H1 (cell line): Measurements from ENCODE around the gene LRP8. TPM values are rescaled to one million over a fixed set of nuclear protein-coding genes. Genes with fewer than 3 reads are reported as not detected.

Experiments used
- CHD2 ChIP-seq: IDR thresholded peaks from 2 replicates; pipeline ENCODE4 v1.6.1; 2012; ENCODE audit warnings: low read length, improper control_type of control experiment
- FOSL1 ChIP-seq: IDR thresholded peaks from 2 replicates; pipeline ENCODE4 v1.6.1; 2011; ENCODE audit warnings: mild to moderate bottlenecking, low read depth, low read length, moderate library complexity; ENCODE audit not compliant: insufficient read depth
- RNF2 ChIP-seq: fragments of 200-900, 300-1000 bp; sonication (generic); IDR thresholded peaks from 2 replicates; pipeline ENCODE4 v1.7.1; 2016; ENCODE audit warnings: borderline replicate concordance, low read depth, mild to moderate bottlenecking, antibody characterized with exemption, low read length; ENCODE audit not compliant: poor library complexity, severe bottlenecking; ENCODE audit errors: missing control alignments
- SIX5 ChIP-seq: IDR thresholded peaks from 2 replicates; pipeline ENCODE4 v1.6.1; 2011; ENCODE audit warnings: mild to moderate bottlenecking, low read depth, low read length
- polyA plus RNA-seq, 7 experiments: library from polyadenylated mRNA; depleted of rRNA in 3 of 7; stranded (reverse) in 5 of 7; unstranded in 2 of 7; fragments of >200 nt in 5 of 7; fragments of 200-250 nt in 2 of 7; gene quantifications; 1 replicate in 5 of 7; 2 replicates in 1 of 7; 4 replicates in 1 of 7; pipeline versions ENCODE4 v1.2.1 to v1.2.3, GENCODE V29; 2011 to 2013; ENCODE audit warnings: missing spikeins in 2 of 7, mixed read lengths in 2 of 7
- total RNA-seq: library from RNA; stranded (reverse); fragmentation: NEBNext Ultra II Directional; extraction: Animal tissue kit (Norgen Biotek cat#: 25700); gene quantifications from 2 replicates; pipeline ENCODE4 v1.2.1, GENCODE V29; 2021
- TF ChIP-seq, protein P1 (sequence below): fragments of 300-600 bp; sonication (generic); IDR thresholded peaks from 2 replicates; pipeline ENCODE4 v1.7.1; 2012; ENCODE audit warnings: low read length, moderate library complexity, mild to moderate bottlenecking, inconsistent platforms; ENCODE audit not compliant: insufficient replicate concordance

Gene LRP8
- total and polyA plus RNA-seq, 2 of the 8 experiments (the other 6 are each of a cell fraction or from before 2014, with no cell fraction given), result 63.2 to 66.4 TPM

DNA sequence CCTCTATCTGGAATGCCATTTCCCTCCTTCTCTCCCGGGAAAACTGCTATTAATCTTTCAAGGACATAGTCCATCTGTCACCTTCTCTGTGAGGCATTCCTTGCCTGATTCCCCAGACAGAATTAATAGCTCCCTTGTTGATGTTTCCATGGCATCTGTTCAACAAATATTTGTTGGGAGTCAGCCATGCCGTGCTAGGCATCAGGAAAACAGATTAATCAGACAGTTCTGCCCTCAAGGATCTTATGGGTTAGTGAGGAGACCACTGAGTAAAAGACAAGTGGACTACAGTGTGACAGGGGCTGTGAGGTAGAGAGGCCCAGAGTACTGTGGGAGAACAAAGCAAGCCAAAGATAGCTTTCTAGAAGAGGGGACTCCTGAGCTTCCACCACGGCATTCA is 78.2 kb downstream of the LRP8 start (continued):
- TF ChIP-seq, protein P1, sequence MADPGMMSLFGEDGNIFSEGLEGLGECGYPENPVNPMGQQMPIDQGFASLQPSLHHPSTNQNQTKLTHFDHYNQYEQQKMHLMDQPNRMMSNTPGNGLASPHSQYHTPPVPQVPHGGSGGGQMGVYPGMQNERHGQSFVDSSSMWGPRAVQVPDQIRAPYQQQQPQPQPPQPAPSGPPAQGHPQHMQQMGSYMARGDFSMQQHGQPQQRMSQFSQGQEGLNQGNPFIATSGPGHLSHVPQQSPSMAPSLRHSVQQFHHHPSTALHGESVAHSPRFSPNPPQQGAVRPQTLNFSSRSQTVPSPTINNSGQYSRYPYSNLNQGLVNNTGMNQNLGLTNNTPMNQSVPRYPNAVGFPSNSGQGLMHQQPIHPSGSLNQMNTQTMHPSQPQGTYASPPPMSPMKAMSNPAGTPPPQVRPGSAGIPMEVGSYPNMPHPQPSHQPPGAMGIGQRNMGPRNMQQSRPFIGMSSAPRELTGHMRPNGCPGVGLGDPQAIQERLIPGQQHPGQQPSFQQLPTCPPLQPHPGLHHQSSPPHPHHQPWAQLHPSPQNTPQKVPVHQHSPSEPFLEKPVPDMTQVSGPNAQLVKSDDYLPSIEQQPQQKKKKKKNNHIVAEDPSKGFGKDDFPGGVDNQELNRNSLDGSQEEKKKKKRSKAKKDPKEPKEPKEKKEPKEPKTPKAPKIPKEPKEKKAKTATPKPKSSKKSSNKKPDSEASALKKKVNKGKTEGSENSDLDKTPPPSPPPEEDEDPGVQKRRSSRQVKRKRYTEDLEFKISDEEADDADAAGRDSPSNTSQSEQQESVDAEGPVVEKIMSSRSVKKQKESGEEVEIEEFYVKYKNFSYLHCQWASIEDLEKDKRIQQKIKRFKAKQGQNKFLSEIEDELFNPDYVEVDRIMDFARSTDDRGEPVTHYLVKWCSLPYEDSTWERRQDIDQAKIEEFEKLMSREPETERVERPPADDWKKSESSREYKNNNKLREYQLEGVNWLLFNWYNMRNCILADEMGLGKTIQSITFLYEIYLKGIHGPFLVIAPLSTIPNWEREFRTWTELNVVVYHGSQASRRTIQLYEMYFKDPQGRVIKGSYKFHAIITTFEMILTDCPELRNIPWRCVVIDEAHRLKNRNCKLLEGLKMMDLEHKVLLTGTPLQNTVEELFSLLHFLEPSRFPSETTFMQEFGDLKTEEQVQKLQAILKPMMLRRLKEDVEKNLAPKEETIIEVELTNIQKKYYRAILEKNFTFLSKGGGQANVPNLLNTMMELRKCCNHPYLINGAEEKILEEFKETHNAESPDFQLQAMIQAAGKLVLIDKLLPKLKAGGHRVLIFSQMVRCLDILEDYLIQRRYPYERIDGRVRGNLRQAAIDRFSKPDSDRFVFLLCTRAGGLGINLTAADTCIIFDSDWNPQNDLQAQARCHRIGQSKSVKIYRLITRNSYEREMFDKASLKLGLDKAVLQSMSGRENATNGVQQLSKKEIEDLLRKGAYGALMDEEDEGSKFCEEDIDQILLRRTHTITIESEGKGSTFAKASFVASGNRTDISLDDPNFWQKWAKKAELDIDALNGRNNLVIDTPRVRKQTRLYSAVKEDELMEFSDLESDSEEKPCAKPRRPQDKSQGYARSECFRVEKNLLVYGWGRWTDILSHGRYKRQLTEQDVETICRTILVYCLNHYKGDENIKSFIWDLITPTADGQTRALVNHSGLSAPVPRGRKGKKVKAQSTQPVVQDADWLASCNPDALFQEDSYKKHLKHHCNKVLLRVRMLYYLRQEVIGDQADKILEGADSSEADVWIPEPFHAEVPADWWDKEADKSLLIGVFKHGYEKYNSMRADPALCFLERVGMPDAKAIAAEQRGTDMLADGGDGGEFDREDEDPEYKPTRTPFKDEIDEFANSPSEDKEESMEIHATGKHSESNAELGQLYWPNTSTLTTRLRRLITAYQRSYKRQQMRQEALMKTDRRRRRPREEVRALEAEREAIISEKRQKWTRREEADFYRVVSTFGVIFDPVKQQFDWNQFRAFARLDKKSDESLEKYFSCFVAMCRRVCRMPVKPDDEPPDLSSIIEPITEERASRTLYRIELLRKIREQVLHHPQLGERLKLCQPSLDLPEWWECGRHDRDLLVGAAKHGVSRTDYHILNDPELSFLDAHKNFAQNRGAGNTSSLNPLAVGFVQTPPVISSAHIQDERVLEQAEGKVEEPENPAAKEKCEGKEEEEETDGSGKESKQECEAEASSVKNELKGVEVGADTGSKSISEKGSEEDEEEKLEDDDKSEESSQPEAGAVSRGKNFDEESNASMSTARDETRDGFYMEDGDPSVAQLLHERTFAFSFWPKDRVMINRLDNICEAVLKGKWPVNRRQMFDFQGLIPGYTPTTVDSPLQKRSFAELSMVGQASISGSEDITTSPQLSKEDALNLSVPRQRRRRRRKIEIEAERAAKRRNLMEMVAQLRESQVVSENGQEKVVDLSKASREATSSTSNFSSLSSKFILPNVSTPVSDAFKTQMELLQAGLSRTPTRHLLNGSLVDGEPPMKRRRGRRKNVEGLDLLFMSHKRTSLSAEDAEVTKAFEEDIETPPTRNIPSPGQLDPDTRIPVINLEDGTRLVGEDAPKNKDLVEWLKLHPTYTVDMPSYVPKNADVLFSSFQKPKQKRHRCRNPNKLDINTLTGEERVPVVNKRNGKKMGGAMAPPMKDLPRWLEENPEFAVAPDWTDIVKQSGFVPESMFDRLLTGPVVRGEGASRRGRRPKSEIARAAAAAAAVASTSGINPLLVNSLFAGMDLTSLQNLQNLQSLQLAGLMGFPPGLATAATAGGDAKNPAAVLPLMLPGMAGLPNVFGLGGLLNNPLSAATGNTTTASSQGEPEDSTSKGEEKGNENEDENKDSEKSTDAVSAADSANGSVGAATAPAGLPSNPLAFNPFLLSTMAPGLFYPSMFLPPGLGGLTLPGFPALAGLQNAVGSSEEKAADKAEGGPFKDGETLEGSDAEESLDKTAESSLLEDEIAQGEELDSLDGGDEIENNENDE, result no peak
- no peak for TF ChIP-seq FOSL1
- TF ChIP-seq RNF2, result no peak
- TF ChIP-seq SIX5, result no peak
- TF ChIP-seq CHD2, result no peak
